BLaER1 treated with 17β-estradiol and CSF1 and Interleukin-3, amounts not matched to agents 10 nM and 100 nM (cell line): Measurements from ENCODE around the gene SPDYE4.

Experiments
- H3K27ac ChIP-seq, 11 experiments: shearing (Covaris generic); formaldehyde crosslinking; 2 replicates each; pipeline ENCODE4 v1.8.1; 2022
- H3K27me3 ChIP-seq, 11 experiments: shearing (Covaris generic); formaldehyde crosslinking; 2 replicates each; pipeline ENCODE4 v1.8.1; 2022
- H3K36me3 ChIP-seq, 11 experiments: shearing (Covaris generic); formaldehyde crosslinking; 2 replicates each; pipeline ENCODE4 v1.8.1; 2022
- H3K4me1 ChIP-seq, 10 experiments: shearing (Covaris generic); formaldehyde crosslinking; 2 replicates each; pipeline ENCODE4 v1.8.1; 2022
- H3K4me2 ChIP-seq, 11 experiments: shearing (Covaris generic); formaldehyde crosslinking; 2 replicates each; pipeline ENCODE4 v1.8.1; 2022
- H3K4me3 ChIP-seq, 10 experiments: shearing (Covaris generic); formaldehyde crosslinking; 2 replicates each; pipeline ENCODE4 v1.8.1; 2022
- H3K9ac ChIP-seq, 11 experiments: shearing (Covaris generic); formaldehyde crosslinking; 2 replicates each; pipeline ENCODE4 v1.8.1; 2022
- H3K9me3 ChIP-seq, 11 experiments: shearing (Covaris generic); formaldehyde crosslinking; replicated peaks in 1 of 11; 2 replicates each; pipeline ENCODE4 v1.8.1; 2022
- H4K20me1 ChIP-seq, 11 experiments: shearing (Covaris generic); formaldehyde crosslinking; 2 replicates each; pipeline ENCODE4 v1.8.1; 2022
- Cebpa-rat ChIP-seq, 11 experiments: shearing (Covaris generic); IDR thresholded peaks; 2 replicates each; pipeline ENCODE4 v1.8.1; 2022

Gene SPDYE4

GRCh38 chr17:8739097-8739496, 19.2 kb downstream of the SPDYE4 start:
- Histone ChIP-seq H3K4me3 (no peak overlapping the region), H3K27me3 (no peaks in the 10 kb centered on the region), H3K9me3 (no peaks in the 10 kb centered on the region), H3K27ac (no peak overlapping the region), H3K9ac (no peak overlapping the region), H3K4me1 (peaks cover 0 to 27% (median 17%) of the 10 kb centered on the region in 10 experiments; a peak in 18 of 20 replicates), H4K20me1 (no peaks in the 10 kb centered on the region), H3K36me3 (no peaks in the 10 kb centered on the region), H3K4me2 (no peak overlapping the region)
- TF ChIP-seq Cebpa-rat (IDR thresholded peaks at IDR 0.05): no peak

DNA sequence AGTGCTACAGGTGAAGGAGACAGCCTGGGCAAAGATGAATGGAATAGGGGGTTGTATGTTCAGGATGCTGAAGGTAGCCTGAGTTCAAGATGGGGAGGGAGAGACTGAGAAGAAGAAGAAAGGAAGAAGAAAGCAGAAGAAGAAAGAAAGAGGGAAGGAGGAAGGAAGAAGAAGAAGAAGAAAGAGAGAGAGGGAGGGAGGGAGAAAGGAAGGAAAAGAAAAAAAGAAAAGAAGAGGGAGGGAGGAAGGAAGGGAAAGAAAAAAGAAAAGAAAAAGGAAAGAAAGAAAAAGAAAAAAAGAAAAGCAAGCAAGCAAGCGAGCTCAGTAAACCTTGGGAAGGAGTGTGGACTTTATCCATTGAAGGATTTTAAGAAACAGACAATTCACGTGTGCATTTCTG, 21.6 kb downstream of the SPDYE4 start:
- Histone ChIP-seq H3K4me3 (no peak overlapping the region), H3K9me3 (no peaks in the 10 kb centered on the region), H3K9ac (no peak overlapping the region), H4K20me1 (no peaks in the 10 kb centered on the region), H3K27ac (no peak overlapping the region), H3K27me3 (no peaks in the 10 kb centered on the region), H3K36me3 (no peaks in the 10 kb centered on the region), H3K4me2 (no peak overlapping the region), H3K4me1 (peaks cover 6 to 30% (median 21%) of the 10 kb centered on the region in 10 experiments; a peak in 18 of 20 replicates)
- TF ChIP-seq Cebpa-rat (IDR thresholded peaks at IDR 0.05): no peak

DNA sequence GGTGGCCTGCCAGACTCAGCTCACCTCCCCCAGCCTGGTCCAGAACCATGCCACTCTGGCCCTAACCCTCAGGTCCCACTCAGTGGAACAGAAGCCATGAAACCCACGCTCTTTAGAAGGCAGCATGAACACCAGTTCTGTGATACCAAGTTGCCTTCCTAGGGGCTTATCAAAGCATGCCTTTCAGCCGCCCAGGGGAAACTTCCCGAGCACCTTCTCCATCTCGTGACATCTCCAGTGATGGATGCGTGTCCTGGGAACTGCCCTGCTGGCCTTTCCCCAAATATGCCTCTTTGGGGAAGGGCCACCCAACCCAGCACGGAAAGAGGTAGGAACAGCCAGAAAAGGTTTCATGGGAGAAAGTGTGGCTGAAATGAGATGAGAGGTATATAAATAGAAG, 22.0 kb downstream of the SPDYE4 start:
- Histone ChIP-seq H3K4me2 (no peak overlapping the region), H3K9me3 (no peaks in the 10 kb centered on the region), H3K27me3 (no peaks in the 10 kb centered on the region), H3K9ac (no peak overlapping the region), H3K27ac (no peak overlapping the region), H3K4me3 (no peak overlapping the region), H3K36me3 (no peaks in the 10 kb centered on the region), H4K20me1 (no peaks in the 10 kb centered on the region), H3K4me1 (peaks cover 6 to 26% (median 17%) of the 10 kb centered on the region in 10 experiments; a peak in 18 of 20 replicates)
- TF ChIP-seq Cebpa-rat (IDR thresholded peaks at IDR 0.05): no peak

DNA sequence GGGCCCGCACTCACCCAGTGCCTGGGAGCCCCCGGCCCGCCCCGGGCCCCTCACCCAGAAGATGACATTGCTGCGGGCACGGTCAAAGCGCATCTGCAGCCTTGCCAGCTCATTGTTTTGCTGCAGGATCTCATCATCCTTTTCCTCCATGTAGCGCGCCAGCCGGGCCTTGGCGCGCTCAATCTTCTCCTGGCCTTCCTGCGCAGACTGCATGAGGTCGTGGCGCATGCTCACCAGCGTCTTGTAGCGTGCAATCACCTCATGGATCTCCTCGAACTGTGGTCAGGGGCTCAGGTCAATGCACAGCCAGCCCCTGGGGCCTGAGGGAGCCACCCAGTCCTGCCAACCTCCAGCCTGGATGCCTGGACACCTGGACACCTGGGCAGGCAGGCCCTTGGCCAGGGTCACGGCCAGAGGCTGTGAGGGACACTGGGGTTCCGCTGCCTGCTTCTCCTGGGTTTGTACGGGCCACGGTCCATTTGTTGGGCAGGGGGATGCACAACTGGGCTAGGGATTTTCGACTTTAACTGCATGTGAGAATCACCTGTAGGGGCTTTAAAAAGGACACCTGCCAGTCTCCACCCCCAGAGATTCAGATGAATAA, 22.9 kb downstream of the SPDYE4 start:
- no peak overlapping the region for H3K4me2 ChIP-seq
- H3K9ac ChIP-seq: no peak overlapping the region
- peaks cover 4 to 17% (median 10%) of the 10 kb centered on the region in 10 experiments; a peak in 18 of 20 replicates for H3K4me1 ChIP-seq
- no peak overlapping the region for H3K27ac ChIP-seq
- TF ChIP-seq Cebpa-rat (IDR thresholded peaks at IDR 0.05): no peak
- no peaks in the 10 kb centered on the region for H3K9me3 ChIP-seq
- H3K27me3 ChIP-seq: no peaks in the 10 kb centered on the region
- H3K36me3 ChIP-seq: no peaks in the 10 kb centered on the region
- no peaks in the 10 kb centered on the region for H4K20me1 ChIP-seq
- no peak overlapping the region for H3K4me3 ChIP-seq

- Histone ChIP-seq H3K27ac (no peak overlapping the region), H3K36me3 (no peaks in the 10 kb centered on the region), H3K9ac (no peak overlapping the region), H3K27me3 (no peaks in the 10 kb centered on the region), H3K4me1 (peaks cover 0 to 11% (median 7%) of the 10 kb centered on the region in 10 experiments; a peak in 13 of 20 replicates), H4K20me1 (no peaks in the 10 kb centered on the region), H3K4me2 (no peak overlapping the region), H3K4me3 (no peak overlapping the region), H3K9me3 (no peaks in the 10 kb centered on the region)
- no peak for TF ChIP-seq Cebpa-rat (IDR thresholded peaks at IDR 0.05)
Measured at GRCh38 chr17:8734876-8735275, 23.5 kb downstream of the SPDYE4 start.

DNA sequence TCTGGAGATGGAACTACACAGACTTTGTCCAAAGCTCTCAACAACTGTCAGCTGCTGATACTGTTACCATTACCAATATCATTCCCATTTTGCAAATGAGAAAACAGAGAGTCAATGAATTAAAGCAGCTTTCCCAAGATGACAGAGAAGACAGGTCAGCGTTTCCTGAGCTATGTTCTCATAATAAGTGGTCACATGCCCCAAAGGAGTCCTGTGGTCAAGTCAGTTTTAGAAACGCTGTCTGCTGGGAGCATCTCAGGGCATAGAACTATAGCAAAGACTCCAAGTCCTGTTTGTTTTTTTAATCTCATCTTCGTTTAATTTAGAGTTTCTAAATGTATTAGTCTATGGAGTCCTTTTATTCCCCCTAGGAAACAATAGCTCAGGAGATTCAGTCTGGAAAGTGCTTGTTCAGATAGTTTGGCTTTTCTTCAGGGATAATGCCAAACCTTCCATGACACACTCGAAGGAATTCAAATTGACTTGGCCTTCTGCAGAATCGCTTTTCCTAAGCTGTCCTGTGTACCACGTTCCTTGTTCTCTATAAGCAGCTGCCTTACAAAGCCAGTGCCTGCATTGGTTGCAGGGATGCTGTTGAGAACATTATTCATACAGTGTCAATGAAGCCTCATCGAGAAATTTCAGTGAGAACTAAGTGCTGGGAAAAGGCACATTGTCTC, 25.8 kb downstream of the SPDYE4 start:
- TF ChIP-seq Cebpa-rat (IDR thresholded peaks at IDR 0.05): no peak
- Histone ChIP-seq H3K4me2 (peak overlapping the region in 9 of 11 experiments; percentile 3 to 57 (median 30); a peak in 11 of 22 replicates), H3K9me3 (no peaks in the 10 kb centered on the region), H3K36me3 (no peaks in the 10 kb centered on the region), H3K27me3 (no peaks in the 10 kb centered on the region), H4K20me1 (no peaks in the 10 kb centered on the region), H3K27ac (no peak overlapping the region), H3K4me1 (peaks cover 0 to 10% (median 7%) of the 10 kb centered on the region in 10 experiments; a peak in 14 of 20 replicates), H3K9ac (no peak overlapping the region), H3K4me3 (no peak overlapping the region)

DNA sequence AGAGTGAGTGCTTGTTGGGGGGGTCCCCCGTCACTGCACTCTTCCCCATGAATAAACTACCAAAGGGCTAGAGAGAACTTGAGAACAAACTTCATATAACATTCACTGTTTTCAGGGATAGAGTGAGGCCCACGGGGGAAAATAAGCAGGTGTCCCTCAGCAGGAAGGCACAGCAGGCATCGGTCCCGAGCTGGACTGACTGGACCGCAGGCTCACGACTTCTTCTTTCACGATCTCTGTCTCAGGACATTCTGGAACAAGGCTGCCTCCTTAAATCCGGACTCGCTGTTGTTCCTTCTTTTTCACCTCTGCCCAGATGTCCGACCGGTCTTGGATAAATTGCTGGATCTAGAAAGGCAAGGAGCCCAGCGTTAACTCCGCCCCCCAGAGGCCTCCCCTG, 28.5 kb downstream of the SPDYE4 start:
- no peak for TF ChIP-seq Cebpa-rat (IDR thresholded peaks at IDR 0.05)
- Histone ChIP-seq H3K9ac (no peak overlapping the region), H3K4me1 (peaks cover 0 to 21% (median 9%) of the 10 kb centered on the region in 10 experiments; a peak in 19 of 20 replicates), H3K4me3 (no peak overlapping the region), H3K27ac (no peak overlapping the region), H3K27me3 (no peaks in the 10 kb centered on the region), H3K36me3 (no peaks in the 10 kb centered on the region), H3K9me3 (no peaks in the 10 kb centered on the region), H4K20me1 (no peaks in the 10 kb centered on the region), H3K4me2 (no peak overlapping the region)

- peaks cover 0 to 21% (median 9%) of the 10 kb centered on the region in 10 experiments; a peak in 19 of 20 replicates for H3K4me1 ChIP-seq
- H4K20me1 ChIP-seq: no peaks in the 10 kb centered on the region
- H3K4me3 ChIP-seq: no peak overlapping the region
- H3K36me3 ChIP-seq: no peaks in the 10 kb centered on the region
- H3K27ac ChIP-seq: no peak overlapping the region
- no peak for TF ChIP-seq Cebpa-rat (IDR thresholded peaks at IDR 0.05)
- no peak overlapping the region for H3K4me2 ChIP-seq
- no peak overlapping the region for H3K9ac ChIP-seq
- no peaks in the 10 kb centered on the region for H3K27me3 ChIP-seq
- no peaks in the 10 kb centered on the region for H3K9me3 ChIP-seq
Measured at GRCh38 chr17:8729421-8729820, 28.9 kb downstream of the SPDYE4 start.

DNA sequence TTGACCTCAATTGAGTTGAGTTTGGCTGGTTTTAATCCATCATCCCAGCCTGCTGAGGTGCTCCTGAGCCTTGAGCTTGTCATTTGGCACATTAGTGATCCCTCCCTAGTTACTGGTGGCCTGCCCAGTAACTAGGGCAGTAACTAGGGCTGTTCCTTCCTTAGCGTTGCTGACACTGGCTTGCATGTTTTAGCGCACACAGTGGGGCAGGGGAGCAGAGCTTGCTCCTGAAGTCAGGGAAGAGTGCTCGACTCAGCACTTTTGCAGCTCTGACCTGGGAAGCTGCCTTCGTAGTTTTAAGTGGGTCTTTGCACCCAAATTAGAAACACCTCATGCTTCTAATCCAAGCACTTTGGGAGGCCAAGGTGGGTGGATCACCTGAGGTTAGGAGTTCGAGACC, 29.4 kb downstream of the SPDYE4 start:
- Histone ChIP-seq H4K20me1 (no peaks in the 10 kb centered on the region), H3K9ac (no peak overlapping the region), H3K9me3 (no peaks in the 10 kb centered on the region), H3K4me2 (no peak overlapping the region), H3K27ac (no peak overlapping the region), H3K4me3 (no peak overlapping the region), H3K27me3 (no peaks in the 10 kb centered on the region), H3K36me3 (no peaks in the 10 kb centered on the region), H3K4me1 (peaks cover 0 to 21% (median 9%) of the 10 kb centered on the region in 10 experiments; a peak in 19 of 20 replicates)
- TF ChIP-seq Cebpa-rat (IDR thresholded peaks at IDR 0.05): no peak
